ENCODE measurements around the gene CALHM3. TPM values are rescaled to one million over a fixed set of nuclear protein-coding genes. Genes with fewer than 3 reads are reported as not detected.

Gene CALHM3
- total and polyA plus RNA-seq, 2 of the 13 experiments (the other 11 are each of a cell fraction or from before 2014, with no cell fraction given), result not detected

DNA sequence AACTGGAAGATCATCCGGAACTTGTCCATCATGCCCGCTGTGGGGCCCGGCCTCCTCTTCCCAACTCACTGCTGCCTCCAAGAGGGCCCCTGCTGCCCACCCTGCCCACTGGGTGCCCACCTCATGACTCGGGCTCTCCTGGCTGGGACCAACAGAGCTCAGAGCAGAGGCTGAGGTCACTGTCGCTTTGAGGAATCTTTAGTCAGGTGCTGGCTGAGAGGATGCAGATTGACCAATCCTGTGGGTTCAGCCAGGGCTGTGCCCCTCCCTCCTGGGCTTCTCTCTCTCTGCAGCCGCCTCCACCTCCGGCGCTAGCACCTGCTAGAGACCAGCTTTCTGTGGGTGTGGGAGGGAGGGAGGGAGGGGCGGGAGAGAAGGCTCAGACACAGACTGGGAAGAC, 20.3 kb downstream of the CALHM3 start, which contains the start of gene CALHM1 (continued):
- TF ChIP-seq RXRB (CRISPR knock-in tag; IDR thresholded peaks at IDR 0.05; ENCODE audit: borderline replicate concordance) (no peak), SMYD3 (CRISPR knock-in tag; IDR thresholded peaks at IDR 0.05) (no peak), ZFP36L2 (CRISPR knock-in tag; IDR thresholded peaks at IDR 0.05) (no peak), ZNF296 (CRISPR knock-in tag; conservative IDR thresholded peaks at IDR 0.05) (no peak), DNMT1 (CRISPR knock-in tag; IDR thresholded peaks at IDR 0.05) (no peak), GZF1 (CRISPR knock-in tag; IDR thresholded peaks at IDR 0.05) (no peak)

DNA sequence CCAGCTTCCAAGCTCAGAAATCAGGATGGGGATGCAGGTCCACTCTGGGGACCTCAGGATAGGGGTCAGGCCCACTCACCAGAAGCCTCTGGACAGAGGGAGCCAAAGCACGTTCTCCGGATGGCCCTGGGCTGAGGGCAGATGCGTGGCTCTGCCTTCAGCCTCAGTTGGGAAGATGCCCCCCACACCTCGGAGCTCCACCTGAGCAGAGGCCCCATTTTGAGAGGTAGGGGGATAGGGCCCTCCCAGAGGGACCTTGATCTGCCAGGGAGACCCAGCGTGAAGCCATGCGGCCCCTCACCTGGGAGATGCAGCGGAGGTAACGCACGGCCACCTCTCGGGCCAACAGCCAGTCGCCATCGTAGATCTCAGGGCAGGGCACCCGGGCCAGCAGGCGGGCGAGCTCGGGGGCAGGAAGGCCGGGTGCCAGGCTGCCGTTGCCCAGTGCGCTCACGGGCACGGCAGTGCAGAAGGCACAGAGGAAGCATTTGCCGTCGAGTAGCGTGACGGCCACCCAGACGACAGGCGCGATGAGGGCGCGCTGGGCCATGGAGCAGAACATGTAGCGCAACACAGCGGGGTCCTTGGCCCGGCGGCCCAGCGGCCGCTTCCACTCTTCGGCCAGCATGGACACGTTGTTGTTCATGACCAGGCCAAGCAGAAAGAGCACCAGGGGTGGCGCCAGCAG, 21.0 kb downstream of the CALHM3 start:
- H3K9ac ChIP-seq (ENCODE audit: insufficient read depth, low read depth, low read length), result no peak overlapping the region
- H3K27me3 ChIP-seq (ENCODE audit: control insufficient read depth in 1 of 2, insufficient read depth in 2 of 2, low read length in 2 of 2), result peaks cover 1 to 19% of the 10 kb centered on the region in 2 experiments; a peak in 3 of 5 replicates
- no peak for TF ChIP-seq TCF7 (IDR thresholded peaks at IDR 0.05; ENCODE audit: low read depth)
- TF ChIP-seq PHF5A (CRISPR knock-in tag; IDR thresholded peaks at IDR 0.05; ENCODE audit: low read depth, unreplicated experiment), result no peak
- TF ChIP-seq DNMT3B (CRISPR knock-in tag; conservative IDR thresholded peaks at IDR 0.05), result no peak
- no peak for TF ChIP-seq ZSCAN12 (CRISPR knock-in tag; IDR thresholded peaks at IDR 0.05)
- no peak for TF ChIP-seq CTCF (CRISPR knock-in tag; IDR thresholded peaks at IDR 0.05)
- TF ChIP-seq, protein P1, sequence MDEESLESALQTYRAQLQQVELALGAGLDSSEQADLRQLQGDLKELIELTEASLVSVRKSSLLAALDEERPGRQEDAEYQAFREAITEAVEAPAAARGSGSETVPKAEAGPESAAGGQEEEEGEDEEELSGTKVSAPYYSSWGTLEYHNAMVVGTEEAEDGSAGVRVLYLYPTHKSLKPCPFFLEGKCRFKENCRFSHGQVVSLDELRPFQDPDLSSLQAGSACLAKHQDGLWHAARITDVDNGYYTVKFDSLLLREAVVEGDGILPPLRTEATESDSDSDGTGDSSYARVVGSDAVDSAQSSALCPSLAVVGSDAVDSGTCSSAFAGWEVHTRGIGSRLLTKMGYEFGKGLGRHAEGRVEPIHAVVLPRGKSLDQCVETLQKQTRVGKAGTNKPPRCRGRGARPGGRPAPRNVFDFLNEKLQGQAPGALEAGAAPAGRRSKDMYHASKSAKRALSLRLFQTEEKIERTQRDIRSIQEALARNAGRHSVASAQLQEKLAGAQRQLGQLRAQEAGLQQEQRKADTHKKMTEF (CRISPR knock-in tag; IDR thresholded peaks at IDR 0.05), result no peak
- no peak for TF ChIP-seq ZNF446 (CRISPR knock-in tag; IDR thresholded peaks at IDR 0.05)
- no peak for TF ChIP-seq CEBPB (IDR thresholded peaks at IDR 0.05; ENCODE audit: borderline replicate concordance, low read depth, low read length)
- TF ChIP-seq DDIT3 (CRISPR knock-in tag; IDR thresholded peaks at IDR 0.05), result no peak
- no peak for TF ChIP-seq SP140L (CRISPR knock-in tag; IDR thresholded peaks at IDR 0.05; ENCODE audit: borderline replicate concordance)
- TF ChIP-seq EHMT2 (IDR thresholded peaks at IDR 0.05; ENCODE audit: borderline replicate concordance, low read depth, low read length), result no peak
- TF ChIP-seq PHF20 (CRISPR knock-in tag; IDR thresholded peaks at IDR 0.05), result no peak
- H3K4me2 ChIP-seq (ENCODE audit: low read depth, low read length), result no peak overlapping the region
- H3K27ac ChIP-seq (ENCODE audit: extremely low read length, insufficient read depth, low read length), result no peak overlapping the region
- DNase-seq (ENCODE audit: low spot score) (no peak), ATAC-seq (no peak), FAIRE-seq (no peak)
- POLR2A ChIA-PET, result no interaction called here
- no peaks in the 10 kb centered on the region for H3K9me3 ChIP-seq (ENCODE audit: low read length)
- no peaks in the 10 kb centered on the region for H3K79me2 ChIP-seq (ENCODE audit: insufficient read depth, low read length)
- in situ Hi-C loops (cut with HindIII; ENCODE audit: extremely low pct_ligation_motif_present, low pct_unique_long_range_greater_than_20kb) (no loop called here), intact Hi-C loops (cut with micrococcal nuclease; ENCODE audit: unreplicated experiment) (no loop called here)
- BruUV-seq (replicated peaks), result no TSS peak
- peaks cover 20% of the 10 kb centered on the region for H3K4me1 ChIP-seq (ENCODE audit: insufficient read depth, low read length)
- H3K4me3 ChIP-seq (replicated peaks in 1 of 3; ENCODE audit: insufficient read depth in 1 of 3, low read depth in 2 of 3, low read length in 3 of 3), result no peak overlapping the region
- H4K20me1 ChIP-seq (ENCODE audit: insufficient read depth, low read length), result no peaks in the 10 kb centered on the region
- H2AFZ ChIP-seq (ENCODE audit: low read length), result no peak overlapping the region
- H3K36me3 ChIP-seq (replicated peaks in 1 of 2; ENCODE audit: control insufficient read depth in 1 of 2, insufficient read depth in 2 of 2, low read length in 2 of 2), result no peaks in the 10 kb centered on the region
- CTCF ChIA-PET (ENCODE audit: low intra/inter-chr PET ratio, low total read pairs), result no interaction called here
- 83% methylated on average over 17 of the region's 39 CpGs for WGBS (ENCODE audit: low lambda C conversion rate)
